ENCODE measurements around the gene PICK1.

- TF ChIP-seq CTCF (conservative IDR thresholded peaks at IDR 0.05 in 1 of 2, IDR thresholded peaks at IDR 0.05 in 1 of 2; ENCODE audit: low read depth in 1 of 2, low read length in 2 of 2): no peak
- no peak for TF ChIP-seq EZH2 (IDR thresholded peaks at IDR 0.05; ENCODE audit: low read length, missing control alignments)
These were observed 65.4 kb downstream of the PICK1 start for GRCh38 chr22:38122616-38123015.

All from fibroblast of lung (primary cell).